Thymus (tissue), 11 donors: Measurements from ENCODE around the gene LRRC4C. TPM values are rescaled to one million over a fixed set of nuclear protein-coding genes. Genes with fewer than 3 reads are reported as not detected.

Experiments used
- DNase-seq, 9 donors: peaks; one replicate each; pipeline ENCODE4 v3.0.0-alpha.2; 2013; ENCODE audit warnings: low spot score in 9 of 9, low read depth in 6 of 9, missing footprints in 1 of 9
- H3K27ac ChIP-seq, 2 donors: one replicate each; pipeline ENCODE4 v1.5.1; 2013; ENCODE audit warnings: control low read depth in 1 of 2, low read depth in 1 of 2, low read length in 1 of 2, mild to moderate bottlenecking in 1 of 2, moderate library complexity in 1 of 2
- H3K27me3 ChIP-seq, 2 donors: one replicate each; pipeline ENCODE4 v1.5.1; 2013; ENCODE audit warnings: low read length in 1 of 2; ENCODE audit not compliant: control insufficient read depth in 2 of 2, insufficient read depth in 1 of 2
- H3K36me3 ChIP-seq, 2 donors: one replicate each; pipeline ENCODE4 v1.5.1; 2013; ENCODE audit warnings: low read length in 1 of 2, mild to moderate bottlenecking in 1 of 2, moderate library complexity in 1 of 2; ENCODE audit not compliant: control insufficient read depth in 2 of 2, insufficient read depth in 2 of 2
- H3K4me1 ChIP-seq, 2 donors: one replicate each; pipeline ENCODE4 v1.5.1; 2013; ENCODE audit warnings: low read length in 2 of 2; ENCODE audit not compliant: control insufficient read depth in 2 of 2, insufficient read depth in 2 of 2
- H3K4me3 ChIP-seq, 2 donors: one replicate each; pipeline ENCODE4 v1.5.1; 2013; ENCODE audit warnings: low read length in 2 of 2, control low read depth in 1 of 2, mild to moderate bottlenecking in 1 of 2
- H3K9me3 ChIP-seq, 2 donors: one replicate each; pipeline ENCODE4 v1.5.1; 2013; ENCODE audit warnings: low read length in 1 of 2, mild to moderate bottlenecking in 1 of 2; ENCODE audit not compliant: control insufficient read depth in 2 of 2, insufficient read depth in 1 of 2
- WGBS: extraction: QIAGEN DNeasy Blood & Tissue Kit; methylation state at CpG from one replicate; pipeline ENCODE4 v1.1.7; 2013; 5-methylcytosine and 5-hydroxymethylcytosine counted together
- polyA plus RNA-seq: library from polyadenylated mRNA; stranded (reverse); fragments of 200-250 nt; gene quantifications from one replicate; pipeline ENCODE4 v1.2.3, GENCODE V29; 2013
- total RNA-seq: library from RNA; stranded (reverse); fragments of 120-200 nt; gene quantifications from one replicate; pipeline ENCODE4 v1.2.4, GENCODE V29; 2013
- donor health status: healthy.

Gene LRRC4C
- total and polyA plus RNA-seq, 2 donors, result 0.30 to 1.6 TPM

DNA sequence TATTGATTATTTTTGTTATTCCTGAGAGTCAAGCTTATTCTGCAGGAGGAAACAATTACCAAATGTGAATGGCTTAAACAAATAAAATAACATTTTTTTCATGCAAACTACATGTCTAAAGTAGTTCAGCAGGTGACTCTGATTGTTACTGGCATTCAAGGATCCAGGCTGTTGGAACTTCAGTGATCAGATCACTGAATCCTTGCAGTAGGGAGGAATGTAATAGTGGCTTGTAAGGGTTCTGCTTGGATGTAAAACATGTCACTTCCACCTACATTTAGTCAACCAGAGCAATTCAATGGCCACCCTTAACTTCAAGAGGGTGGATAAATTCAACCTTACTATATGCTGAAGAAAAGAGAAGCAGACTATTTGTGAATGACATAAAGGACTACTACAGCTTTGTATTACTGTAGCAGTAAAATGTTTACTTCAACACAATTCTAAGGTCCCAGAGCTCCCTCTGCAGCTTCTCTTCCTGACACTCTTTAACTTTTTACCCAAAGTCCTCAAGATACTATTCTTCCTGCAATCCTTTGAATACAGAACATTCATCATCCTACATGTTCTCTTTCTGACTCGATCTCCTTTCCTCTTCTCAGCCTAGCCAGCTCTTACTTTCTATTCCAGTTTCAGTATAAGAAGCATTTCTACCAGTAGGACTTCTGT, 284.0 kb downstream of the LRRC4C start:
- Histone ChIP-seq H3K4me3 (no peak overlapping the region), H3K9me3 (no peaks in the 10 kb centered on the region), H3K27ac (no peak overlapping the region), H3K27me3 (no peaks in the 10 kb centered on the region), H3K36me3 (no peaks in the 10 kb centered on the region), H3K4me1 (no peaks in the 10 kb centered on the region)
- DNase-seq, result no peak
- WGBS, result 78% methylated on average over 1 of the region's 1 CpG

DNA sequence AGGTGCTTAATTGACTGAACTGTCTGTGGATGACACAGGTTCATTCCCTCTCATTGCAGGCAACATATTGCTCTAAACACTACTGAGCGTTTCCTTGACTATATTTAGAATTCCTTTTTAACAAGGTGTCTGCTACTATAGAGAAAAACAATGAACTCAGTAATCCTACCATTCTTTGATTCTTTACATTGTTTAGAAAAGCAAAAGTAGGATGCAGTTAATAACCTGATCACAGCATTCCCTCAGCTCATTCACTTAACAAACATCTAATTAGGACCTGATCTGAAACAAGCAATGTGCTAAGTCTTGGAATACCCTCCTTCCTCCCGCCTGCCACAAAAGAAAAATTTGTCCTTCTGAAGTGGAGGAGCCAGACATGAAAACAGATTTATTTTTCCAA, 313.1 kb downstream of the LRRC4C start:
- no peak overlapping the region for H3K27ac ChIP-seq
- H3K36me3 ChIP-seq, result no peaks in the 10 kb centered on the region
- no peaks in the 10 kb centered on the region for H3K27me3 ChIP-seq
- 74% methylated on average over 2 of the region's 2 CpGs for WGBS
- no peaks in the 10 kb centered on the region for H3K4me1 ChIP-seq
- no peak overlapping the region for H3K4me3 ChIP-seq
- DNase-seq, result no peak
- H3K9me3 ChIP-seq, result no peaks in the 10 kb centered on the region

DNA sequence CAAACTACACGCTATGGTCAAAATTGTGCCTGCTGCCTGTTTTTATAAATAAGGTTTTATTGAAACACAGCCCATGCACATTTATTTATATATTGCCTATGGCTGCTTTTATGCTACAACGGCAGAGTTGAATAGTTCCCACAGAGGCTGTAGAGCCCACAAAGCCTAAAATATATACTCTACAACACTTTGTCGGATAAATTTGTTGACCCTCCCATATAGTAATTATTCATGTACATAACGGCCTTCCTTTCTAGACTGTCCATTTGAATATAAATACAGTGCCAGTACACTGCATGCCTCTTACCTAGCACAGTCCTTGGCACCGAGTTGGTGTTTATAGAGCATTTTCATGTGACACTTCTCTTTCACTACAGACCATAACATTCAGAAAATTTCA, 314.0 kb downstream of the LRRC4C start:
- no peak overlapping the region for H3K4me3 ChIP-seq
- H3K27ac ChIP-seq, result no peak overlapping the region
- 94% methylated on average over 5 of the region's 5 CpGs for WGBS
- no peaks in the 10 kb centered on the region for H3K9me3 ChIP-seq
- no peaks in the 10 kb centered on the region for H3K4me1 ChIP-seq
- no peaks in the 10 kb centered on the region for H3K27me3 ChIP-seq
- no peak for DNase-seq
- H3K36me3 ChIP-seq, result no peaks in the 10 kb centered on the region

DNA sequence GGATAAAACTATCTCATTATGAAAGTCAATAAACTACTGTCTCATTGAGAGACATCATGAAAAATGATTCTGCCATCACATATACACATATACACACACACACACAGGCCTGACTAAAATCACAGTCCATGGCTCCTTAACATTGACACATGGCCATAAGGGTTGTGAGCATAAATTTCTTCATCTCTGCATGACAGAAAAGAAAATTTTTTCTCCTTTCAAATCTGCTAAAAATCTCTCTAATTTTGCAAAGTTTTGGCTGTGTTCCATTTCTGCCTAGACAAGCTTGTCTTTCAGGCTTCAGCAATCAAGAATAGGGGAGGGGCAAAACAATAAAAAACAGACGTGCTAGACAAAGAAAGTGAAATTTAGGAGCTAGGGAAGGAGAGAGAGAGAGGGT, 324.5 kb downstream of the LRRC4C start:
- no peaks in the 10 kb centered on the region for H3K36me3 ChIP-seq
- H3K27ac ChIP-seq, result no peak overlapping the region
- no peak overlapping the region for H3K4me3 ChIP-seq
- DNase-seq, result no peak
- H3K27me3 ChIP-seq, result no peaks in the 10 kb centered on the region
- no peaks in the 10 kb centered on the region for H3K4me1 ChIP-seq
- no peaks in the 10 kb centered on the region for H3K9me3 ChIP-seq
- WGBS, result 31% methylated on average over 1 of the region's 1 CpG

DNA sequence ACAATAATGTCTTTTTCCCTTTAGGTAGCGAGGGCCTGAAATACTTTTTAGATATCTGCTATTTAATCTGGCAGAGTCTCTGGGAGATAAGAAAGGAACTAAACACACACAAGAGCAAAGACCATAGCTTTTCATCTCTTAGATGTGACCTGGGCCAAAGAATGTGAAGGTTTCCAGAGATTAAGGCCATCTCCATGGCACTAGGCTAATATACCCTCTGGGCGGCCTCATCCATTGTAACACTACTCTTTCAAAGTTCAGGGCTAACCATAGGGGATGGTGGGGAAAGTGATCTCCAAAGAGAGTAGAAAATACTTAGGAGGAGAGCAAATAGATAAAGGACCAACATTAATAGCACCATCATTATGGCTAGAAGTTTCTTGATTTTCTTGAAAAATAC, 326.4 kb downstream of the LRRC4C start:
- WGBS, result 69% methylated on average over 2 of the region's 2 CpGs
- no peak for DNase-seq
- no peaks in the 10 kb centered on the region for H3K36me3 ChIP-seq

DNA sequence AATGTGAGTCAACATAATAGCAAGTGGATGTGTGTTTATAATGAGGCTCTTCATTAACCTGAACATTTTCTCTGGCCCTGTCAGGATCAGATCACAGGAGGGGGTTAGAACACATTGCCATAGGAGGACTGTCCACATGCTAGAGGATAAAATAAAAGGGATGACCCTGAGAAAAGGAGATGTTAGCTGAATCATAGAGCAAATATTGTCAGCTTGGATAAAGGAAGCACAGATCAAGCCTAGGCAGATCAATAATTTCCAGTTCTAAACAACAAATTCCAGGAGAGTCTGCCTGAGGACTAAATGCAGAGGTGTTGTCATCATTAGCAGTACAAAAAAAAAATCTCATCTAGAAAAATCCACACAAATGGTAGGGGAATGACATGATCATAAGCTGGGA, 337.9 kb downstream of the LRRC4C start:
- Histone ChIP-seq H3K27me3 (no peaks in the 10 kb centered on the region), H3K9me3 (no peaks in the 10 kb centered on the region), H3K4me3 (no peak overlapping the region), H3K36me3 (no peaks in the 10 kb centered on the region), H3K4me1 (no peaks in the 10 kb centered on the region), H3K27ac (no peak overlapping the region)
- no peak for DNase-seq

More for the DNA sequence above, 326.4 kb downstream of the LRRC4C start:
- no peaks in the 10 kb centered on the region for H3K9me3 ChIP-seq
- no peaks in the 10 kb centered on the region for H3K4me1 ChIP-seq
- H3K27ac ChIP-seq, result no peak overlapping the region
- H3K4me3 ChIP-seq, result no peak overlapping the region
- H3K27me3 ChIP-seq, result no peaks in the 10 kb centered on the region

DNA sequence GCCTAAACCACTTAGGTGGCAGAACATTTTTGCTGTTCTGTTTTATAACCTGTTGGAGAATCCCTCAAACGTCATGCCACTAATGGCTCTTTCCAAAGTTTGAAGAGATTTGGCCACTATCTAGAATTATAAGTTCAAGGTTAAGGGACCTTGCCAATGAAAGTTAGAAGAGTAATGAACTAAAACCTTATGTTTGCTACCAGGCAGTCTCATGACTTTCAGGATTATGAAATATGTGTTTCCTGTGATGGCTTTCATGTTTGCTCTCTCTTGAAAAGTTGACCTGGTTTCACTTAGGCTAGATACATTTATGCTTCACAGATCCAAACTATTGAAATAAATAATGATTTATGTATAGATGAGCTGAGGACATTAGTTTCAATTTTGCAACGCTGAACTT, 340.0 kb downstream of the LRRC4C start:
- 86% methylated on average over 2 of the region's 2 CpGs for WGBS
- Histone ChIP-seq H3K27me3 (no peaks in the 10 kb centered on the region), H3K4me1 (no peaks in the 10 kb centered on the region), H3K27ac (no peak overlapping the region), H3K4me3 (no peak overlapping the region), H3K9me3 (no peaks in the 10 kb centered on the region), H3K36me3 (no peaks in the 10 kb centered on the region)
- no peak for DNase-seq

DNA sequence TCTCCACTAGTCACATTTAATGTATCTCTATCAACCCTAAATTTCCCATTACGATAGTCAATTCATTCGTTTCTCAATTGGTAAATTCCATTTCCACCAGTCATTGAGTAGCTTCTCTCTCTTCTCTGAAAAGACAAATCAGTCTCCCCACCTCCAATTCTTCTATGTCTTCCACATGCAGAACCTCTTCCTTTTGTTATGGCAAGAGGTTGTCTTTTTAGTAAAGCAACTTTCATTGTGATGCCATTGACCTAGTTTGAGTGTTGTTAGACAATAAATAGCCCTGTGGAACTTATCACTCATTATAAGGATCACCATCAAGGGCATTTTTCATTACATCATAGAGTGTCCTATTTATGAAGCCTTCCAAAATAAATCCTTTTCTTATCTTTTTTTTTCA, 340.9 kb downstream of the LRRC4C start:
- DNase-seq, result no peak
- no peaks in the 10 kb centered on the region for H3K9me3 ChIP-seq
- H3K27ac ChIP-seq, result no peak overlapping the region
- H3K4me1 ChIP-seq, result no peaks in the 10 kb centered on the region
- no peak overlapping the region for H3K4me3 ChIP-seq
- 64% methylated on average over 2 of the region's 2 CpGs for WGBS
- H3K36me3 ChIP-seq, result no peaks in the 10 kb centered on the region
- H3K27me3 ChIP-seq, result no peaks in the 10 kb centered on the region

DNA sequence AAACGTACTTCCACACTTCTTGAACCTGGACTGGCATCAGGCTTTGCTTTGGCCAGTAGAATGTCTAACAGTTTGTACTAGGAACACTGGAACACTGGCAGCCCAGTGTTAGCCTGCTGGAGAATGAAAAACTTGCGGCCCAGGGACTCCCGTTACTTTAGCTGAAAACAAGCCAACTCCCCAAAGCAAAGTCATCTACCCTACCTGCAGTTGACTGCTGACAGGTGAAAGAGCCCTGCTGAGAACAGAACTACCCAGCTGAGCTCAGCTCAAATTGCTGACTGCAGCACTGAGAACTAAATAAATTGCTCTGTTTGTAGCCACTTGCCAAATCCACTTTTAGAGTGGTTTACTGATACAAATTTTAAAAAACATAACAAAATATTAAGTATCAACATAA, 342.5 kb downstream of the LRRC4C start:
- WGBS, result 54% methylated on average over 3 of the region's 3 CpGs
- H3K9me3 ChIP-seq, result no peaks in the 10 kb centered on the region
- DNase-seq, result no peak

DNA sequence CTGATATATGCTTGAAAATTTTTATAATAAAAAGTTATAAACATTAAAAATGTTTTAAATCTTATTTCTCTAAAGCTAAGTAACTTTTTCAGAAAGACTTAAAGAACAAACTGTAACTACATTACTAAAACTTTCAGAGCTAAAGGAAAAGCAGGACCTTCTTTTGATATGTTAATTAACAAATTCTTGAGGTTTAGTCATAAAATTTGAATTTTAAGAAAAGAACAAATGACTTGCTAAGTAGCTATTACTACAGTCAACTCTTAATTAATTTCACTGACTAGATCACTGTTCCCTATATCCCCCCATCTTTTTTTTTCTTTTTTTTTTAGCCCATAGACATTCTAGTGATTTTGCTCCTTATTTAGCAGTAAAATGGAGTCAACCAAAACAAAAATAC, 344.4 kb downstream of the LRRC4C start:
- Histone ChIP-seq H3K27ac (no peak overlapping the region), H3K4me1 (no peaks in the 10 kb centered on the region), H3K27me3 (no peaks in the 10 kb centered on the region), H3K36me3 (no peaks in the 10 kb centered on the region), H3K4me3 (no peak overlapping the region), H3K9me3 (no peaks in the 10 kb centered on the region)
- no peak for DNase-seq

More for the DNA sequence above, 342.5 kb downstream of the LRRC4C start:
- H3K27ac ChIP-seq, result no peak overlapping the region
- H3K4me1 ChIP-seq, result no peaks in the 10 kb centered on the region
- no peaks in the 10 kb centered on the region for H3K36me3 ChIP-seq
- no peaks in the 10 kb centered on the region for H3K27me3 ChIP-seq
- no peak overlapping the region for H3K4me3 ChIP-seq
